Measurements from ENCODE around the gene AHCYL2.

DNA sequence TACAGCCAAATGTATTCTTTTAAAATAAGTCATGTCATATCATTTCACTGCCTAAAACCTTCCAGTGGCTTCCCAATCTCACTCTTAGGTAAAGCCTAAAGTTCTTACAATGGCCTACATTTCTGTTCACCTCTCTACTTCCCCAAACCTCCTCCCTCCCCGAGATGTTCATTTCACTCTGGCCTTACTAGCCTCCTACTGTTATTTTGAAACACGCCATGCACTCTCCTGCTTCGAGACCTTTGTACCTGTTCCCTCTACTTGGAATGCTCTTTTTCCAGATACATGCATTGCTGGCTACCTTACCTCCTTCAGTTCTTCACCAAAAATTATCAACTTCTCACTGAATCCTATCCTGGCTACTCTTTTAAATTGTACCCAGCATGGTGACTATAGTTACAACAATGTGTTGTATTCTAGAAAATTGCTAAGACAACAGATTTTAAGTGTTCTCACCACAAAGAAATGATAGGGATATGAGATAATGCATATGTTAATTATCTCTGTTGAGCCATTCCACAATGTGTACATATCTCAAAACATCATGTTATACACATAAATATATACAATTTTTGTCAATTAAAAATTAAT is 158.8 kb downstream of the AHCYL2 start:
- no peak for TF ChIP-seq POLR2AphosphoS5 (IDR thresholded peaks at IDR 0.05)
- TF ChIP-seq, protein P1, sequence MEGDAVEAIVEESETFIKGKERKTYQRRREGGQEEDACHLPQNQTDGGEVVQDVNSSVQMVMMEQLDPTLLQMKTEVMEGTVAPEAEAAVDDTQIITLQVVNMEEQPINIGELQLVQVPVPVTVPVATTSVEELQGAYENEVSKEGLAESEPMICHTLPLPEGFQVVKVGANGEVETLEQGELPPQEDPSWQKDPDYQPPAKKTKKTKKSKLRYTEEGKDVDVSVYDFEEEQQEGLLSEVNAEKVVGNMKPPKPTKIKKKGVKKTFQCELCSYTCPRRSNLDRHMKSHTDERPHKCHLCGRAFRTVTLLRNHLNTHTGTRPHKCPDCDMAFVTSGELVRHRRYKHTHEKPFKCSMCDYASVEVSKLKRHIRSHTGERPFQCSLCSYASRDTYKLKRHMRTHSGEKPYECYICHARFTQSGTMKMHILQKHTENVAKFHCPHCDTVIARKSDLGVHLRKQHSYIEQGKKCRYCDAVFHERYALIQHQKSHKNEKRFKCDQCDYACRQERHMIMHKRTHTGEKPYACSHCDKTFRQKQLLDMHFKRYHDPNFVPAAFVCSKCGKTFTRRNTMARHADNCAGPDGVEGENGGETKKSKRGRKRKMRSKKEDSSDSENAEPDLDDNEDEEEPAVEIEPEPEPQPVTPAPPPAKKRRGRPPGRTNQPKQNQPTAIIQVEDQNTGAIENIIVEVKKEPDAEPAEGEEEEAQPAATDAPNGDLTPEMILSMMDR (IDR thresholded peaks at IDR 0.05; ENCODE audit: poor library complexity, severe bottlenecking) = no peak
- no peak for TF ChIP-seq SMC3 (conservative IDR thresholded peaks at IDR 0.05; ENCODE audit: poor library complexity)
- TF ChIP-seq EP300 (conservative IDR thresholded peaks at IDR 0.05; ENCODE audit: poor library complexity, severe bottlenecking) = no peak
- no peak for TF ChIP-seq EZH2 (IDR thresholded peaks at IDR 0.05; ENCODE audit: borderline replicate concordance, insufficient read depth, low read length, poor library complexity, severe bottlenecking)
- TF ChIP-seq TAF1 (IDR thresholded peaks at IDR 0.05; ENCODE audit: low read depth) = no peak
- TF ChIP-seq MXI1 (conservative IDR thresholded peaks at IDR 0.05; ENCODE audit: poor library complexity, severe bottlenecking) = no peak
- TF ChIP-seq, protein P2, sequence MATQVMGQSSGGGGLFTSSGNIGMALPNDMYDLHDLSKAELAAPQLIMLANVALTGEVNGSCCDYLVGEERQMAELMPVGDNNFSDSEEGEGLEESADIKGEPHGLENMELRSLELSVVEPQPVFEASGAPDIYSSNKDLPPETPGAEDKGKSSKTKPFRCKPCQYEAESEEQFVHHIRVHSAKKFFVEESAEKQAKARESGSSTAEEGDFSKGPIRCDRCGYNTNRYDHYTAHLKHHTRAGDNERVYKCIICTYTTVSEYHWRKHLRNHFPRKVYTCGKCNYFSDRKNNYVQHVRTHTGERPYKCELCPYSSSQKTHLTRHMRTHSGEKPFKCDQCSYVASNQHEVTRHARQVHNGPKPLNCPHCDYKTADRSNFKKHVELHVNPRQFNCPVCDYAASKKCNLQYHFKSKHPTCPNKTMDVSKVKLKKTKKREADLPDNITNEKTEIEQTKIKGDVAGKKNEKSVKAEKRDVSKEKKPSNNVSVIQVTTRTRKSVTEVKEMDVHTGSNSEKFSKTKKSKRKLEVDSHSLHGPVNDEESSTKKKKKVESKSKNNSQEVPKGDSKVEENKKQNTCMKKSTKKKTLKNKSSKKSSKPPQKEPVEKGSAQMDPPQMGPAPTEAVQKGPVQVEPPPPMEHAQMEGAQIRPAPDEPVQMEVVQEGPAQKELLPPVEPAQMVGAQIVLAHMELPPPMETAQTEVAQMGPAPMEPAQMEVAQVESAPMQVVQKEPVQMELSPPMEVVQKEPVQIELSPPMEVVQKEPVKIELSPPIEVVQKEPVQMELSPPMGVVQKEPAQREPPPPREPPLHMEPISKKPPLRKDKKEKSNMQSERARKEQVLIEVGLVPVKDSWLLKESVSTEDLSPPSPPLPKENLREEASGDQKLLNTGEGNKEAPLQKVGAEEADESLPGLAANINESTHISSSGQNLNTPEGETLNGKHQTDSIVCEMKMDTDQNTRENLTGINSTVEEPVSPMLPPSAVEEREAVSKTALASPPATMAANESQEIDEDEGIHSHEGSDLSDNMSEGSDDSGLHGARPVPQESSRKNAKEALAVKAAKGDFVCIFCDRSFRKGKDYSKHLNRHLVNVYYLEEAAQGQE (IDR thresholded peaks at IDR 0.05; ENCODE audit: borderline replicate concordance) = no peak
- no peak for TF ChIP-seq RAD21 (conservative IDR thresholded peaks at IDR 0.05)

Measured in neural cell (in vitro differentiated cells).